ENCODE data around the gene SPRED2.

- TF ChIP-seq, protein P1, sequence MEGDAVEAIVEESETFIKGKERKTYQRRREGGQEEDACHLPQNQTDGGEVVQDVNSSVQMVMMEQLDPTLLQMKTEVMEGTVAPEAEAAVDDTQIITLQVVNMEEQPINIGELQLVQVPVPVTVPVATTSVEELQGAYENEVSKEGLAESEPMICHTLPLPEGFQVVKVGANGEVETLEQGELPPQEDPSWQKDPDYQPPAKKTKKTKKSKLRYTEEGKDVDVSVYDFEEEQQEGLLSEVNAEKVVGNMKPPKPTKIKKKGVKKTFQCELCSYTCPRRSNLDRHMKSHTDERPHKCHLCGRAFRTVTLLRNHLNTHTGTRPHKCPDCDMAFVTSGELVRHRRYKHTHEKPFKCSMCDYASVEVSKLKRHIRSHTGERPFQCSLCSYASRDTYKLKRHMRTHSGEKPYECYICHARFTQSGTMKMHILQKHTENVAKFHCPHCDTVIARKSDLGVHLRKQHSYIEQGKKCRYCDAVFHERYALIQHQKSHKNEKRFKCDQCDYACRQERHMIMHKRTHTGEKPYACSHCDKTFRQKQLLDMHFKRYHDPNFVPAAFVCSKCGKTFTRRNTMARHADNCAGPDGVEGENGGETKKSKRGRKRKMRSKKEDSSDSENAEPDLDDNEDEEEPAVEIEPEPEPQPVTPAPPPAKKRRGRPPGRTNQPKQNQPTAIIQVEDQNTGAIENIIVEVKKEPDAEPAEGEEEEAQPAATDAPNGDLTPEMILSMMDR (IDR thresholded peaks at IDR 0.05; ENCODE audit: low read depth, low read length) = no peak
- TF ChIP-seq POLR2A (IDR thresholded peaks at IDR 0.05; ENCODE audit: extremely low read depth, insufficient read length) = no peak
- TF ChIP-seq, protein P2, sequence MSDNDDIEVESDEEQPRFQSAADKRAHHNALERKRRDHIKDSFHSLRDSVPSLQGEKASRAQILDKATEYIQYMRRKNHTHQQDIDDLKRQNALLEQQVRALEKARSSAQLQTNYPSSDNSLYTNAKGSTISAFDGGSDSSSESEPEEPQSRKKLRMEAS (IDR thresholded peaks at IDR 0.05; ENCODE audit: low read depth, low read length) = no peak
These were observed 14.8 kb downstream of the SPRED2 start for GRCh38 chr2:65417509-65418085.
